Measurements from ENCODE around the gene IL3. TPM values are rescaled to one million over a fixed set of nuclear protein-coding genes. Genes with fewer than 3 reads are reported as not detected.

Gene IL3
- total RNA-seq, 1 experiment from 2014 or later: not detected

DNA sequence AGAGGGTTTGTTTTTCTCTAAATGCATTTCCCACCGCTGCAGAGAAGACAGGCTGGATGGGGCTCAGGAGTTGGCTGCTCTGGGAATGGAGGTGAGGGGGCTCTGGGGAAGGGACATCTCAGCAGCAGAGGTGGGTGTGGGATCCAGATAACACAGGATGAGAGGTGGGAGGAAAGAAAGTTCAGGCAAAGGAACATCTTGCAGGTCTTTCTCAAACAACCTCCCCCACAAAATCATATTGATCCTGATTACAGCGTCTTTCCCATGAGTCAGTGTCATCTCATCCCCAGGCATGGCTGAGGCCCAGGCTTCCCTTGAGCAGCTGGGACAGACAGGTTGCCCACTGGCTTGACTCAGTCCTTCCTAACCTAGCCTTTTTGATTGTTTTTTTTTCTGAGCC lies 37.7 kb upstream of the IL3 start (continued):
- TF ChIP-seq, protein P1, sequence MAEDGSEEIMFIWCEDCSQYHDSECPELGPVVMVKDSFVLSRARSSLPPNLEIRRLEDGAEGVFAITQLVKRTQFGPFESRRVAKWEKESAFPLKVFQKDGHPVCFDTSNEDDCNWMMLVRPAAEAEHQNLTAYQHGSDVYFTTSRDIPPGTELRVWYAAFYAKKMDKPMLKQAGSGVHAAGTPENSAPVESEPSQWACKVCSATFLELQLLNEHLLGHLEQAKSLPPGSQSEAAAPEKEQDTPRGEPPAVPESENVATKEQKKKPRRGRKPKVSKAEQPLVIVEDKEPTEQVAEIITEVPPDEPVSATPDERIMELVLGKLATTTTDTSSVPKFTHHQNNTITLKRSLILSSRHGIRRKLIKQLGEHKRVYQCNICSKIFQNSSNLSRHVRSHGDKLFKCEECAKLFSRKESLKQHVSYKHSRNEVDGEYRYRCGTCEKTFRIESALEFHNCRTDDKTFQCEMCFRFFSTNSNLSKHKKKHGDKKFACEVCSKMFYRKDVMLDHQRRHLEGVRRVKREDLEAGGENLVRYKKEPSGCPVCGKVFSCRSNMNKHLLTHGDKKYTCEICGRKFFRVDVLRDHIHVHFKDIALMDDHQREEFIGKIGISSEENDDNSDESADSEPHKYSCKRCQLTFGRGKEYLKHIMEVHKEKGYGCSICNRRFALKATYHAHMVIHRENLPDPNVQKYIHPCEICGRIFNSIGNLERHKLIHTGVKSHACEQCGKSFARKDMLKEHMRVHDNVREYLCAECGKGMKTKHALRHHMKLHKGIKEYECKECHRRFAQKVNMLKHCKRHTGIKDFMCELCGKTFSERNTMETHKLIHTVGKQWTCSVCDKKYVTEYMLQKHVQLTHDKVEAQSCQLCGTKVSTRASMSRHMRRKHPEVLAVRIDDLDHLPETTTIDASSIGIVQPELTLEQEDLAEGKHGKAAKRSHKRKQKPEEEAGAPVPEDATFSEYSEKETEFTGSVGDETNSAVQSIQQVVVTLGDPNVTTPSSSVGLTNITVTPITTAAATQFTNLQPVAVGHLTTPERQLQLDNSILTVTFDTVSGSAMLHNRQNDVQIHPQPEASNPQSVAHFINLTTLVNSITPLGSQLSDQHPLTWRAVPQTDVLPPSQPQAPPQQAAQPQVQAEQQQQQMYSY (CRISPR knock-in tag; IDR thresholded peaks at IDR 0.05): no peak
- TF ChIP-seq MXD4 (CRISPR knock-in tag; IDR thresholded peaks at IDR 0.05; ENCODE audit: borderline replicate concordance): no peak
- no peak for TF ChIP-seq OVOL2 (CRISPR knock-in tag; IDR thresholded peaks at IDR 0.05; ENCODE audit: borderline replicate concordance)

DNA sequence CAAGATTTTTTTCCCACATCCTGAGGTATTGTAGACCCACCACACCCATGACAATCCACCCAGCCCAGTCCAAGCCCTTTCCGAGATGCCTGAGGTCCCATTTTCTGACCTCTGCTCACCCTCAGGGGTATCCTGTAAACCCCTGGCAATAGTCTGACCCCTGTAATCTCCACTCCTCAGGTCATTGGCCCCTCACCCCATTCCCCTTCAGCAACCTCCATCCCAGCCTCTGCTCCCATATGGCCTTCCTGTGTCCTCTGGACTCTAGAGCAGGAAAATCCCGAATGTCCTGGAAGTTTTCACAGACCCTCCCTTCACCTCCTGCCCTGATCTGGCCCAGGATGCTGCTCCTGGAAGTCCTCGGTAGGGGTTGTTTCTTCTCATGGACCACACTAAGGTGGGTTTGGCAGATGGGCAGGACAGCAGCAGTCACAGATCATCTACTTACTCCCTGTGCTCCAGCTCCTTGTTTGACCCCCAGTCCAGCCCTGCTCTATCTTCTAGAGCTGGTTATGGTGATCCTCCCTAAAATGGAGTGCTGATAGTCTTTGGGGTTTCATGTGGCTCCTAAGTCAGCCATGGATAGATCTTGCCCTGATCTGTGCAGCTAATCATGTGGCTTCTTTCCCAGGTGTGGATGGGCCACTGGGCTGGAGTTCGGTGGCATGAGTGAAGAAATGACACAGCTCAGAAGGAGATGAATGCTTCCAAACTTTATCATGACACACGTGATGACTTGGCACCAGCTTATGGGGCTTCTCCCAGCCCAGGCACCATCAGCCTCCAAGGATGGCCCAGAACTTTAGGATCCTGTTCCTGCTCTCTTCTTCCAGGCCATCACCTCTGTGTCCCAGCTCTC lies 37.0 kb upstream of the IL3 start:
- no peak overlapping the region for H3K27ac Mint-ChIP-seq
- no peaks in the 10 kb centered on the region for H3K27me3 Mint-ChIP-seq (ENCODE audit: low read depth)
- no peaks in the 10 kb centered on the region for H3K4me1 Mint-ChIP-seq
- CTCF ChIA-PET: interaction anchor here (0.5 kb wide), 1 partner anchor 11 kb away, joined by 3 read pairs; no protein-coding TSS in a partner anchor
- H3K36me3 Mint-ChIP-seq: no peaks in the 10 kb centered on the region
- no peak overlapping the region for H3K4me3 Mint-ChIP-seq
- POLR2A ChIA-PET: no interaction called here
- H3K9me3 Mint-ChIP-seq: no peaks in the 10 kb centered on the region
- no peak for DNase-seq (ENCODE audit: low spot score)
- TF ChIP-seq AFF4 (CRISPR knock-in tag; IDR thresholded peaks at IDR 0.05; ENCODE audit: borderline replicate concordance) (no peak), FOXP1 (CRISPR knock-in tag; IDR thresholded peaks at IDR 0.05; ENCODE audit: borderline replicate concordance) (no peak), ZNF416 (CRISPR knock-in tag; IDR thresholded peaks at IDR 0.05) (no peak), ZSCAN18 (CRISPR knock-in tag; IDR thresholded peaks at IDR 0.05) (no peak), PRRX2 (CRISPR knock-in tag; IDR thresholded peaks at IDR 0.05) (no peak), RORB (CRISPR knock-in tag; IDR thresholded peaks at IDR 0.05) (no peak), HMGA2 (CRISPR knock-in tag; IDR thresholded peaks at IDR 0.05) (no peak), IRF2 (CRISPR knock-in tag; IDR thresholded peaks at IDR 0.05; ENCODE audit: borderline replicate concordance, low read depth) (no peak), CREM (CRISPR knock-in tag; IDR thresholded peaks at IDR 0.05) (no peak), FOXJ3 (CRISPR knock-in tag; IDR thresholded peaks at IDR 0.05; ENCODE audit: borderline replicate concordance) (no peak), ZNF263 (CRISPR knock-in tag; IDR thresholded peaks at IDR 0.05; ENCODE audit: low read depth) (no peak), ZBTB21 (CRISPR knock-in tag; IDR thresholded peaks at IDR 0.05; ENCODE audit: borderline replicate concordance) (no peak), ZNF219 (CRISPR knock-in tag; IDR thresholded peaks at IDR 0.05; ENCODE audit: borderline replicate concordance) (no peak), NFE2L1 (CRISPR knock-in tag; IDR thresholded peaks at IDR 0.05) (no peak)
- ATAC-seq: no peak

Measured in WTC11 (cell line).